B cell (primary cell): ENCODE measurements around the gene MAP4K4. TPM values are rescaled to one million over a fixed set of nuclear protein-coding genes. Genes with fewer than 3 reads are reported as not detected.

ENCODE experiments used
- ATAC-seq: fragments of 200-7000 bp; cut with Tn5 transposase; one replicate; pipeline ENCODE4 v1.10.0; 2021; ENCODE audit warnings: low read depth, mild to moderate bottlenecking, moderate number of reproducible peaks, moderate library complexity
- CTCF ChIA-PET: fragments of 350-600 bp; sonication (Branson Sonifier 250); formaldehyde crosslinking; loops from one replicate; lab custom pipeline; 2021; ENCODE audit warnings: antibody characterized with exemption, inconsistent platforms; lab: Charles Lee
- POLR2A ChIA-PET: fragments of 350-600 bp; sonication (Branson Sonifier 250); formaldehyde crosslinking; loops from one replicate; lab custom pipeline; 2021; ENCODE audit warnings: antibody characterized with exemption; lab: Charles Lee
- DNase-seq: peaks from one replicate; pipeline ENCODE4 v3.0.0; 2013
- H2AFZ ChIP-seq: 2 replicates; pipeline ENCODE4 v1.6.1; 2012; ENCODE audit warnings: mild to moderate bottlenecking, low read depth, low read length; ENCODE audit not compliant: insufficient read depth, poor library complexity, severe bottlenecking
- H3K27ac ChIP-seq, 2 donors: 1 replicate in 1 of 2; 2 replicates in 1 of 2; pipeline ENCODE4 v1.5.1; 2012 to 2013; ENCODE audit warnings: low read length in 2 of 2, mild to moderate bottlenecking in 2 of 2, moderate library complexity in 1 of 2
- H3K27me3 ChIP-seq, 4 experiments: fragments of 200-600 bp in 1 of 4; sonication (generic) in 1 of 4; replicated peaks in 1 of 4; 1 replicate in 2 of 4; 2 replicates in 2 of 4; pipeline versions ENCODE4 v1.6.1 to v1.7.0; 2013 to 2016; ENCODE audit warnings: low read length in 3 of 4, mild to moderate bottlenecking in 2 of 4, mixed read lengths in 1 of 4, moderate library complexity in 1 of 4; ENCODE audit not compliant: insufficient read depth in 4 of 4, control insufficient read depth in 3 of 4; ENCODE audit errors: control extremely low read depth in 1 of 4
- H3K36me3 ChIP-seq, 2 experiments: replicated peaks in 1 of 2; 1 replicate in 1 of 2; 2 replicates in 1 of 2; pipeline versions ENCODE4 v1.6.1 to v1.7.1; 2013; ENCODE audit warnings: low read length in 1 of 2; ENCODE audit not compliant: insufficient read depth in 2 of 2, control insufficient read depth in 1 of 2; ENCODE audit errors: control extremely low read depth in 1 of 2, extremely low read depth in 1 of 2
- H3K4me1 ChIP-seq, 2 donors: fragments of 200-600 bp in 1 of 2; sonication (generic) in 1 of 2; 1 replicate in 1 of 2; 2 replicates in 1 of 2; pipeline versions ENCODE4 v1.5.1 to v1.6.1; 2013 to 2017; ENCODE audit warnings: low read length in 2 of 2; ENCODE audit not compliant: control insufficient read depth in 2 of 2, insufficient read depth in 2 of 2
- H3K4me2 ChIP-seq: replicated peaks from 2 replicates; pipeline ENCODE3; 2012; ENCODE audit warnings: mild to moderate bottlenecking, low read depth, low read length; ENCODE audit not compliant: poor library complexity, severe bottlenecking
- H3K4me3 ChIP-seq, 5 experiments: fragments of 200-600 bp in 1 of 5; sonication (generic) in 1 of 5; 1 replicate in 3 of 5; 2 replicates in 2 of 5; pipeline versions ENCODE4 v1.5.1 to v1.7.0; 2011 to 2016; ENCODE audit warnings: low read length in 4 of 5, mild to moderate bottlenecking in 4 of 5, low read depth in 2 of 5, control low read depth in 1 of 5, moderate library complexity in 1 of 5; ENCODE audit not compliant: insufficient read depth in 1 of 5; ENCODE audit errors: control extremely low read depth in 1 of 5, extremely low read depth in 1 of 5
- H3K79me2 ChIP-seq: fragments of 200-600 bp; sonication (generic); one replicate; pipeline ENCODE4 v1.6.0; 2016; ENCODE audit warnings: low read length; ENCODE audit not compliant: control insufficient read depth, insufficient read depth
- H3K9ac ChIP-seq: fragments of 200-600 bp; sonication (generic); 2 replicates; pipeline ENCODE4 v1.6.1; 2017; ENCODE audit warnings: mild to moderate bottlenecking, low read length, moderate library complexity
- H3K9me3 ChIP-seq, 3 donors: one replicate each; pipeline versions ENCODE4 v1.6.1 to v1.7.1; 2013; ENCODE audit warnings: low read length in 2 of 3; ENCODE audit not compliant: control insufficient read depth in 2 of 3, insufficient read depth in 1 of 3; ENCODE audit errors: control extremely low read depth in 1 of 3
- H4K20me1 ChIP-seq: 2 replicates; pipeline ENCODE4 v1.6.0; 2012; ENCODE audit warnings: mild to moderate bottlenecking, low read length; ENCODE audit not compliant: insufficient read depth, control insufficient read depth, poor library complexity, severe bottlenecking
- H3K27ac Mint-ChIP-seq: one replicate; pipeline ENCODE4 v1.8.0; 2021; ENCODE audit warnings: mixed read lengths
- H3K27me3 Mint-ChIP-seq: one replicate; pipeline ENCODE4 v1.8.0; 2021; ENCODE audit warnings: mixed read lengths
- H3K4me1 Mint-ChIP-seq: one replicate; pipeline ENCODE4 v1.8.0; 2021; ENCODE audit warnings: mixed read lengths
- H3K4me3 Mint-ChIP-seq: one replicate; pipeline ENCODE4 v1.8.0; 2021; ENCODE audit warnings: mixed read lengths
- H3K9me3 Mint-ChIP-seq: one replicate; pipeline ENCODE4 v1.8.0; 2022; ENCODE audit warnings: mixed read lengths; ENCODE audit not compliant: insufficient read depth
- CTCF ChIP-seq: fragments of 200-600 bp; IDR thresholded peaks from one replicate; pipeline ENCODE4 v1.8.0; 2022; ENCODE audit warnings: antibody characterized with exemption, mild to moderate bottlenecking
- EZH2 ChIP-seq: IDR thresholded peaks from 2 replicates; pipeline ENCODE4 v1.6.1; 2012; ENCODE audit warnings: borderline replicate concordance, low read depth, mild to moderate bottlenecking, moderate library complexity, low read length; ENCODE audit not compliant: insufficient read depth, poor library complexity, severe bottlenecking
- WGBS: methylation state at CpG from one replicate; pipeline ENCODE4 v1.1.5; 2013; ENCODE audit warnings: missing lambda C conversion rate; ENCODE audit not compliant: insufficient coverage; 5-methylcytosine and 5-hydroxymethylcytosine counted together
- intact Hi-C: fragments of 100-400 bp; cut with micrococcal nuclease; formaldehyde crosslinking; loops from one replicate; pipeline ENCODE4 v1.10.0; 2022
- polyA plus RNA-seq: library from polyadenylated mRNA; depleted of rRNA; stranded (reverse); fragments of >200 nt; gene quantifications from 2 replicates; pipeline ENCODE4 v1.2.3, GENCODE V29; 2012
- total RNA-seq, 2 donors: library from RNA; stranded (reverse); fragments of 120-200 nt in 1 of 2; gene quantifications; 1 replicate in 1 of 2; 2 replicates in 1 of 2; pipeline versions ENCODE4 v1.2.3 to v1.2.4, GENCODE V29; 2013 to 2022

Gene MAP4K4
- total and polyA plus RNA-seq, 2 donors (not counting 1 experiment from before 2014, with no cell fraction given): 54.8 to 280 TPM

- Mint-ChIP-seq H3K27ac (no peak overlapping the region), H3K27me3 (no peaks in the 10 kb centered on the region), H3K9me3 (no peaks in the 10 kb centered on the region), H3K4me3 (no peak overlapping the region), H3K4me1 (peaks cover 28% of the 10 kb centered on the region)
- H3K9me3 ChIP-seq: no peaks in the 10 kb centered on the region
- TF ChIP-seq CTCF: no peak
- no peak for TF ChIP-seq EZH2
- H3K36me3 ChIP-seq: peaks cover 27 to 90% of the 10 kb centered on the region in 2 experiments
- WGBS: 100% methylated on average over 1 of the region's 4 CpGs
- DNase-seq: no peak
- no peak overlapping the region for H3K9ac ChIP-seq
- ChIA-PET CTCF (interaction anchor here (0.7 to 17.4 kb wide), 8 partner anchors 10 to 492 kb away, joined by 3 to 288 read pairs (median 3); no protein-coding TSS in a partner anchor), POLR2A (no interaction called here)
- no peak overlapping the region for H3K4me2 ChIP-seq
- peaks cover 45% of the 10 kb centered on the region for H4K20me1 ChIP-seq
- H3K27ac ChIP-seq: no peak overlapping the region
- H3K4me3 ChIP-seq: no peak overlapping the region
- H3K79me2 ChIP-seq: peaks cover 24% of the 10 kb centered on the region
- ATAC-seq: no peak
- peaks cover 0 to 7% of the 10 kb centered on the region in 2 donors for H3K4me1 ChIP-seq
- intact Hi-C loops: no loop called here
- no peak overlapping the region for H2AFZ ChIP-seq
- no peaks in the 10 kb centered on the region for H3K27me3 ChIP-seq
These were observed 136.5 kb downstream of the MAP4K4 start for GRCh38 chr2:101833890-101834523.

- Histone ChIP-seq H3K4me2 (no peak overlapping the region), H3K79me2 (peaks cover 20% of the 10 kb centered on the region), H3K9ac (no peak overlapping the region), H3K9me3 (no peaks in the 10 kb centered on the region), H3K27ac (no peak overlapping the region), H3K27me3 (no peaks in the 10 kb centered on the region), H4K20me1 (peaks cover 49% of the 10 kb centered on the region), H3K4me3 (no peak overlapping the region), H2AFZ (no peak overlapping the region), H3K36me3 (peaks cover 26 to 91% of the 10 kb centered on the region in 2 experiments), H3K4me1 (peaks cover 0 to under 1% of the 10 kb centered on the region in 2 donors)
- no peak for ATAC-seq
- no CpG with 5 or more reads among the region's 3 CpGs for WGBS
- Mint-ChIP-seq H3K4me1 (peaks cover 8% of the 10 kb centered on the region), H3K27me3 (no peaks in the 10 kb centered on the region), H3K4me3 (no peak overlapping the region), H3K27ac (no peak overlapping the region), H3K9me3 (no peaks in the 10 kb centered on the region)
- no peak for TF ChIP-seq EZH2
- TF ChIP-seq CTCF: no peak
- CTCF ChIA-PET: interaction anchor here (0.7 to 17.4 kb wide), 3 partner anchors 42 to 417 kb away, joined by 3 to 288 read pairs (median 3); no protein-coding TSS in a partner anchor
- no peak for DNase-seq
- POLR2A ChIA-PET: no interaction called here
- intact Hi-C loops: no loop called here
These were observed 139.8 kb downstream of the MAP4K4 start for GRCh38 chr2:101837354-101837753.
